CD4-positive, alpha-beta T cell treated with Interleukin-15 for 4 hours (primary cell): Measurements from ENCODE around the gene CARMIL3.

Experiments
- DNase-seq: peaks from one replicate; pipeline ENCODE4 v3.0.0-alpha.2; 2020; ENCODE audit warnings: low spot score

Gene CARMIL3

GRCh38 chr14:24115422-24116127 is 63.8 kb downstream of the CARMIL3 start:
- no peak for DNase-seq

- no peak for DNase-seq
Measured at GRCh38 chr14:24116128-24116814, 64.5 kb downstream of the CARMIL3 start.

- DNase-seq, result no peak
Measured at GRCh38 chr14:24117179-24117578, 65.4 kb downstream of the CARMIL3 start.
